Activated CD4-positive, CD25-positive, alpha-beta regulatory T cell (primary cell): ENCODE results near the gene DENND6B.

ENCODE experiments used
- DNase-seq, 4 experiments: peaks; one replicate each; lab custom pipeline; 2025; lab: John Stamatoyannopoulos, UW

The DENND6B gene

GRCh38 chr22:50303848-50304527, 22.8 kb downstream of the DENND6B start:
- DNase-seq, result no peak

DNA sequence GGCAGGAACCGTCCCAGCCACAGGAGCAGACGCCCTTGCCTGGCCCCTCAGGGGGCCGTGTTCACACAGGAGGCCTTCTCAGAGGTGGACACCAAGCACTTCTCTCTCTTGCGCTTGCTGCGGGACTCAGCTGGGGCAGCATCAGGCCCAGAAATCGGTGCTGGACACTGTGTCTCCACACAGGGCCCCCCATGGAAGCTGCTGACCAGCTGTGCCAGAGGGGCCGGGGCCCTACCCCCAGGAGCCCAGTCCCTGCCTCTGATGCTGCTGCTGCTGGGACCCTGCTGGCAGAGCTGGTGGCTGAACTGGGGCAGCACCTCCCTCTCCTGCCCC, 23.3 kb downstream of the DENND6B start:
- no peak for DNase-seq

GRCh38 chr22:50302564-50302963, 24.2 kb downstream of the DENND6B start:
- DNase-seq, result no peak

DNA sequence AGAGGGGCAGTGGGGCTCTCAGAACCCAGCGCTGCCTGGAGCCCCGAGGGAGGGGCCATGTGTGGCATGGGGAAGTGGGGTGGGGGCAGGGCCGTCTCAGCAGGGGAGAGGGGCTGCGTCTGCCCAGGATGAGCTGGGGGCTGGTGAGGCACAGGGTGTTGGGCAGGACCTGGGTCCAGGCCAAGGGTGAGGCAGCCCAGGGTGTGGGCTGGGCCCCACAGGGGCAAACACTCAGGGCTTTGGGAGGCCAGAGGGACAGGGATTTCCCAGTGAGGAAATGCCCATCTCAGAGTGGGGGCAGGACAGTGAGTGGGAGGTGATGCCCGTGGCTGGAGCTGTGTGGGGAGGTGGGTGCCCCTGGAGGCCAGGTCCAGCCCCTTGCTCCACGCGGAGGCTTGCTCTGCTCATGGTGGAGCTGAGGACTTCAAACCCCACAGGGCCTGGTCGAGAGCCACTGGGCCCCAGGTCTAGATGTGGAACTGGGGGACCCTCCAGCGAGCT, 24.7 kb downstream of the DENND6B start:
- DNase-seq, result no peak

GRCh38 chr22:50301581-50301991, 25.2 kb downstream of the DENND6B start:
- no peak for DNase-seq

GRCh38 chr22:50300620-50301257, 26.1 kb downstream of the DENND6B start:
- no peak for DNase-seq

- no peak for DNase-seq
Observed at GRCh38 chr22:50299785-50300619, 26.8 kb downstream of the DENND6B start.

DNA sequence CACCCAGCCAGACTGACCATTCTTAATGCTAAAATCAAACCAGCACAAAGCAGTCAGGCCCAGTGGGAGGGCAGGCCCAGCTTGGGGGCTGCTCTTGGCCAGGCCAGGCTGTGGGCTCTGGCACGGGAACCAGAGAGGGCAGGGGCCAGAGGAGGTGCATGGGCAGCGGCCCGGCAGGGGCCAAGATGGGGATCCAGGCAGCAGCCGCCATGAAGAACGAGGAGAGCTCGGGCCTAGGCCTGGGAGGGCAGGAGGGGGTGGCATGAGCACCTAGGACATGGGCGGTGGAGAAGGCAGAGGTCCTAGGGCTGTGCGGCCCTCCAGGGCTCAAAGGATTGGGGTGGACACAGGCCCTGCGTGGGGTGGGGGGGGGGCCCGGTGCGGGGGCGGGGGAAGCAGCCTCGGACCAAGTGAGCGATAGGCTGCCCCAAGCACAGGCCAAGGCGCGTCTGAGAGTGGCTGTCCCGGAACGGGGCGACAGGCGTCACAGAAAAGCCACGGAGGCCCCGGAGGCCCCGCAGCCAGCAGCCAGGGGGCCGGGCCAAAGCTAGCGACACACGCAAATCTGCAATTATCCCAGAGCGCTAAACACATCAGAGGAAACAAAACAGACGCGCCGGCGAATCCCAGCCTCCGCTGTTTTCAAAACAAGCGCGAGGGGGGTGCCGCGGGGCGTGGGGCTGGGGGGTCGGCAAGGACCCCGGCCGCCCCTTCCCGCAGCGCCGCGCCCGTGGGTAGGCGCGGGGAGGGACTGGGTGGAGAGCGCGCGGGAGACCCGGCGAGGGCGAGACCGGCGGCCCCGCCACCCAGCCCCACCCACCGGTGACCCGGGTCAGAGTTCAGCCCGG, 27.7 kb downstream of the DENND6B start:
- no peak for DNase-seq

DNA sequence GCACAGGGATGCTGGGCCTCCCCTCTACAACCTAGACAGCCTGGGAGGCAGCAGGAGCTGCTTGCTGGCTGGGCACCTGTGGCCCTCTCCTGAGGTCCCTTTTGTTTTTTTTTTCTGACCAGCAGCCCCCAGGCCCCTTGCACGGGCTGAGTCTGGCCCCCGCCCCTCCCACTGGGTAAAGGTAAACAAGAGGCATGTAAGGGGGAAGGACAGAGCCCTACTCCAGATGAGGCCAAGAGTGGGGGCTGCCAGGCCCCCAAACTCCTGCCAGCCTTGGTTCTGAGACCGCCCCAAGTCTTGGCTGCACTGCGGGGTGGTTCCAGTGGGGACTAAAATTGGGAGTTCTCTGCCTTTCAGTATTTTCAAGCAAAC, 28.6 kb downstream of the DENND6B start:
- DNase-seq, result no peak

- DNase-seq, result no peak
Observed at GRCh38 chr22:50297510-50298265, 29.1 kb downstream of the DENND6B start.

- DNase-seq, result no peak
Observed at GRCh38 chr22:50296658-50297490, 29.9 kb downstream of the DENND6B start.

DNA sequence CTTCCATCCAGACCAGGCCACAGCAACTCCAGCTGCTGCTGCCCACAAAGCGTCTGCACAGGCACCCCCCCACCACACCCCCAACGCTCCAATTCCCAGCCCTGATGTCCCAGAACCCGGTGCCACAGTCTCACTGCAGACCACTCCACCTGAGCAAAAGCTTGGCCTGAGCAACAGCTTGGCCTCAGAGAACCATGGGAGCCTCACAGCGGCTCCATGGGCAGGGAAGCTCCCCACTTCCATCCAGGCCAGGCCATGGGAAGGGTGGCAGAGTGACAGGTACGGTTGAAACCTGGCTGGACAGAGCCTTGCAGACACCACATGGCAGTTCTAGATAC, 32.5 kb downstream of the DENND6B start:
- no peak for DNase-seq

- DNase-seq, result no peak
Observed at GRCh38 chr22:50293441-50294318, 33.1 kb downstream of the DENND6B start.

- DNase-seq, result no peak
Observed at GRCh38 chr22:50292643-50293440, 34.0 kb downstream of the DENND6B start.

DNA sequence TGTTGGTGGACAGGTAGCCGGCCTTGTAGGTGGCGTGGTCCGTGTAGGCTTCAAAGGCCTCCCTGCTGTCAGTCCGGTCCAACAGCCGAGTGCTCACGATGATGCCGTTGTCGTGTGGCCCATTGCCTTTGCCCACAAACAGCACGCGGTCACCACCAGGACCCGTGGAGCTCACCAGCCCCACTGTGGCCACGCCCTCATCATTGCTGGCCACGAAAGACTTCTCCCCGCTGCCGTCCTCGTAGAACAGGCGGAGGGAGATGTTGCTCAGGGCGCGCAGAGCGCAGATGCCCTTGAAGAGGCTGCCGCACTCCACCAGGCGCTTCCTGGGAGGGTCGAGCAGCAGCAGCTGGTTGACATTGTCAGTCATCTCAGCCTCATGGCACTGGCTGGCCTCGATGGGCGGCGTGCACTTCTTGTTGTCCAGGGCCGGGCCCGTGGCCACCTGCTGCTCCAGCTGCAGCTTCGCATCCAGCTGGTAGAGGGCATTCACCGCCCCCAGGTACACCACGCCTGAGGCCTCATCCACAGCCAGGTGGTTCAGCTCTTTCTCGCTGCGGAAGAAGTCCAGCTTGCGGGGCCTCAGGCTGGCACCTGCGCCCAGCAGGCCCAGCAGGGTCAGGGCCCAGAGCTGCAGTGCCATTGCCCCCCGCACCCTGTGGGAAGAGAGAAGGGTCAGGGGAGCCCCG, 36.7 kb downstream of the DENND6B start:
- DNase-seq, result no peak

- no peak for DNase-seq
Observed at GRCh38 chr22:50289151-50289941, 37.5 kb downstream of the DENND6B start.

GRCh38 chr22:50287731-50288130, 39.1 kb downstream of the DENND6B start:
- DNase-seq, result no peak
